Suppressor macrophage treated with lipopolysaccharide for 1 hour (primary cell): ENCODE measurements around the gene DNAI1.

Source experiments
- DNase-seq, 3 donors: peaks; one replicate each; pipeline ENCODE4 v3.0.0-alpha.2; 2020 to 2022

DNAI1 gene

GRCh38 chr9:34546834-34547827, 88.5 kb downstream of the DNAI1 start:
- DNase-seq, result peak; percentile 77 to 85 (median 80)

DNA sequence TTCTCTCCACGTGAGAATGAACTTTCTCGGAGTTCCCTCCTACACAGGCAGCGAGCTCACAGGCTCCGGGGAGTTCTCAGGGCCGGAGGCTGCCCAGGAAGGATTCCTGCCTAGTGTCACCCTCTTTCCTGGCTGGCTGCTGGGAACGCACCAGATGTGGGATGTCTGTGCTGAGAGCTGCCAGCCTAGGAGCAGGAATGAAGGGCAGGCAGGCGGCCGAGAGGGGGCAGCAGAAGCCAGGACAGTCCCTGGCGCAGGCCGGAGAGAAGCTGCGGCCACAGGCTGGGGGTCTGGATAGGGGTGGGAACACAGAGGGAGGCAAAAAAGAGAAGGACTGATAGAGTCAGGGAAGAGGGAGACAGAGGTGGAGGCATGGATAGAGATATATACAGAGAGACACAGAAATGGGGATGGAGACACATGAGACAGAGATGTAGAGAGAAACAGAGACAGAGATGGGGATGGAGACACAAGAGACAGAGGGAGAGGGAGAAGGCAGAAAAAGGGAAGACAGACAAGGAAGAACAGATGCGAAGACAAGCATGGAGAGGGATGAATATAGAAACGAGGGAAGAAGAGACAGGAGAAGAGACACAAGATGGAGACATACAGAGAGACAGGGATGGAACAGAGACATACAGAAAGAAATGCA, 89.5 kb downstream of the DNAI1 start:
- DNase-seq, result peak; percentile 63 to 83 (median 74)

- no peak for DNase-seq
Measured at GRCh38 chr9:34549407-34549732, 90.8 kb downstream of the DNAI1 start.

DNA sequence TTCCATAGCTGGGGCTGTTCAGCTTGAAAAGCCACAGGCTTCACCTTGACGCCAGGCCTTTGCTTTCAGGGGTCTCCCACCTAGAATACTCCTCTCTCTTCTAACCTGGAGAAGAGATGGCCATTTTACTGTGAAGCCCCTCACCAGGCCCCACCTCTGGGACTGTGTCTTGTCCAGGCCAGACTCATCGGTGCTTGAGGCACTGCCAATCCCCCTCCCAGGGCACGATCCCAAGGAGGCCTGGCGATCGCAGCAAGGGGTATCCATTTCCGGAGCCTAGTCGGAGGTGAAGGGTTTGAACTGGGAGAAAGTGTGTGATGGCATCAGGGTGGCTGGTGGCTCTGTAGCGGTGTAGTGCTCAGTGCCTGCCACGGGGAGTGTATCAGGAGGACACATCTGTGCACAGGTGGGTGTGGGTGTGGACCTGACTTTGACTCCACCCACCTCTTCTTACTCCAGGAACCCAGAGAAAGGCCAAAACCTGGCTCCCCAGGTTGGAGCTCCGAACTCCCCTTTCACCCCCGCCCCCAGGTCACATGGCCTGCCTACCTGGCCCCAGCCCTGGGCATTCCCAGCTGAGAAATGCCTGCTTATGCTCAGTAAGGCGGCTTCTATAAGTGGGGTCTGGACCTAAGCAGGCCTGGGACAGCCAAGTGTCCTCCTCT, 91.5 kb downstream of the DNAI1 start:
- no peak for DNase-seq

- no peak for DNase-seq
Measured at GRCh38 chr9:34550681-34551270, 92.2 kb downstream of the DNAI1 start.

DNA sequence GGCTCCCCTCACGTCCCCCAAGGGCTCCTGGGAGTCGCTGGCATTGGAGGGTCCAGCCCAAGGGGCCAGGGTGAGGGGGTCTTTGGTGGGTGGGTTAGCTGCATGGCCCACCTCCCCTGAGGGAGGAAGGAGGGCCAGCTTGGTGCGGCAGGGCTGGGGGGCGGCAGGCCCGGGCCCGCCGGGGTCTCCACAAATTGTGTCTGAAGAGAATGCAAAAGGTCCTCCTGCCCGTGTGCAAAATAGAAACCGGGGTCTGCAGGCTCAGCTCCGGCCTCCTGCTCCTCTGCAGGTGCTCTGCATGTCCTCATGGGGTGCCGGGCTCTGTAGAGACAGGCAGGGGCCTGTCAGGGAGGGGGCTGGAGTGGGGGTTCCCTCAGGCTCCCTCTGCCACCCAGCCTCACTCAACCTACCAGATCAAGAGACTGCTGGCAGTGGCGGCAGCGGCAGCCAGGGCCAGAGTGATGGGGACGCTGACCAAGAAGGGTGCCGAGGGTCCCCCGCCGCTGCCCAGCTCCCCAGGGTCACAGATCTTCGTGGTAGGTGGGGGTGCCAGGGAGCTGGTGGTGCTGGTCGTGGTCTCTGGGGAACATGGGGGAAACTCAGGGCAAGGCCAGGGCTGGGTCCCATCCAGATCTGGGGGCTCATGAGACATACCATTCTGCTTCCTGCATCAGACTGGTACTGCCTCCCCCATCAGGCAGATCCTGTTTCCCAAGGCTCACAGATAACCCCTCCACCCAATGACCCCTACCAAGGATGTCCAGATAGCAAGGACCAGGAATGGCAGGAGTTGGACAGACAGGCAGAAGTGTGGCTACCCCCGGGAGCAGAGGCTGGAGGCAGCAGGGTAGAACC, 93.4 kb downstream of the DNAI1 start:
- no peak for DNase-seq

DNA sequence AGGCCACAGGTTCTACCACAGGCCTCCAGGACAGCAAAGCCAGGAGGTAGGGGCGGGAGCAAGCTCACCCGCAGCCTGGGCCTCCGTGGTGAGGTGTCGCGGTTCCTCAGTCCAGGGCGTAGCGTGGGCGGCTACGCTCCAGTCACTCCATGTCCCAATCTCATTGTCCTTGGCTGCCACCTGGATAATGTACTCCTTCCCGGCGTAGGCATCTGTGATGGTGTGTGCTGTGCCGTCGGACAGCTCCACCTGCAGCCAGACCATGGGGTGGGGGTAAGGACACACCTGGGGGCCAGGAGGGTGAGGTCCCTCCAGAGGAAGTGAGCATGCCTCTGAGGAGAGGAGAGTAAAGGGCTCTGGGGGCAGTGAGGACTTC, 94.0 kb downstream of the DNAI1 start:
- DNase-seq, result no peak

DNA sequence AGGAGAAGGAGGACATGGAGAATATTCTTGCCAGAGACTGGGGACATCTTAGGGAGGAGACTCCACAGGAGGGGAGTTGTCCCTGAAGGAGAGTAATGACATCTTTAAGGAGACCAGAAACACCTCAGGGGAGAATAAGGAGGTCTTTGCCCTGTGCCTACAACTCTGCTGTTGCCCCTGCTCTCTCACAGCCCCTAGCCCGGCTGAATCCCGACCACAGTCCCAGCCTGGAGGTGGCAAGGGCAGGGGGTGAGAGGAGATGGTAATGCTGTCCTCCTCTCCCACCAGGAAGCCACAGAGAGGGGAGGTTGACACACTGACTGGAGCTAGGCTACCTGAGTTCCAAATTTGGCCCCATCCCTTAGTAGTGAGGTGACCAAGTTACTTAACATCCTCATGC, 94.4 kb downstream of the DNAI1 start:
- no peak for DNase-seq

GRCh38 chr9:34553511-34554021, 95.0 kb downstream of the DNAI1 start:
- DNase-seq, result no peak

DNA sequence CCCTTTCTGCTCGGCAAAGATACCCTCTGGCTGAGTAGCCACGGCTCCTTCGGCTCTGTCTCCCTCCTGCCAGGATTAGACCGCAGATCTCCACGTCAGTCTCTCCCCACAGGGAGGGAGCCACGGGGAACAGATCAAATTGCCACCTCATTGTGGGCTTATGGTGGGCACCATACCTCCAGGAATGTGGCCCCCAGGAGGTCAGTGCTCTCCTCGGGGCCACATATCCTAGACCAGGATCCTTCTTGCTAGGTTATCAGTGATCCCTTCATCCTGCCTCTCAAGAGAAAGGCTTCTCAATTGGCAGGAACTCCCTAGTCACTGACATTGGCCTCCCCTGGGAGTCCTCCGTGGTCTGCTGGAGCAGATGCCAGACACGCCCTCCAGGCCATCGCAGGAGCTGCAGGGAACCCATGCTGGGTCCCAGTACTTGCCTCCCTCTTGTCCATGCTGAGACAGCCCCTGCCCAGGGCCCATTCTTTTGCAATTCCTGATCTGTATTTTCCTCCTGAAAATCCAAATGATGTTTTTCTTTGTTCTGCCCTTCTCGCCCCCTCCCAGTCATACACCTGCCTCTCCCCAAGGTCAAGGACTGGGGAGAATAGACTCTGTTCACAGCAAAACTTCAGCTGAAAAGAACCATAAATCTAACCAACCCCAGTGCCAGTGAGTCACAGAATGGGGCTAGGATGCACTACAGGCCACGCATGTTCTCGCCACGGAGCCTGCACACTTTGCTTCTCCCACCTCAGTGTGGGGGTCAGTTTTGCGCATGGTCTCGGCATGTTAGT, 95.8 kb downstream of the DNAI1 start:
- DNase-seq, result no peak

DNA sequence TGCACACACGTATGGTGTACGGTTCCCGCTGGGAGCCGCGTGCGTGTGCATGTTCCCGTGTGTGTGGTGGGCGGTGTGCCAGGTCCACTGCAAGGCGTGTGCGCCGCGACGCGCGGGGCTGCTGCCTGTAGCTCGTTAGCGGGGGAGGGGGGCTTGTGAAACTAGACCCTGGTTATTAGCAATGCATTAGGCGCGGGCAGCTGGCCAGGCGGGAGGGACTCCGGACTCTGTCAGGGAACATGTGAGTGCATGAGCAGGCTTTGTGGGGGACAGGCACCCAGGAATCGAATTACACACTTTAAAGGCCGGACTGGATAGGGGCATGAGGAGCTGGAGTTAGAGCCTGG, 96.4 kb downstream of the DNAI1 start:
- DNase-seq, result no peak

GRCh38 chr9:34555500-34555899, 96.9 kb downstream of the DNAI1 start:
- DNase-seq, result no peak

- no peak for DNase-seq
Measured at GRCh38 chr9:34555936-34556525, 97.4 kb downstream of the DNAI1 start.

DNA sequence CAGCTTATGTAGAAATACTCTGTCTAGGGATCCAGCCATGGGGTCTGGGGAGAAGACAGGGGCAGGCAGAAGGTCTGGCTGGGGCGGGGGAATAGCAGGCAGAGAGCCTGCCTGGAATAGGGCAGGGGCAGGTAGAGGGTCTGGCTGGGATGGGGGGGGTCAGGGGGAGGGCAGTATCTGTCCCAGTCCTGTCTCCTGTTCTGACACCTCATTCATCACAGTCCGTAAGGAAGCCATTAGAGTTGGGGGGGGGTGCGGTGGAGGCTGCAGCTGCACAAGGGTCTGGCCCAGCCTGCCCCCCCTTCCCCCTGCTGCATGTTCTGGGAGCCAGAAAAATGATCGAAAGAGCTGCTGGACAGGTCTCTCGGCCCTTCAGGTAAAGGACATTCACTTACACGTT, 98.3 kb downstream of the DNAI1 start:
- DNase-seq, result no peak

DNA sequence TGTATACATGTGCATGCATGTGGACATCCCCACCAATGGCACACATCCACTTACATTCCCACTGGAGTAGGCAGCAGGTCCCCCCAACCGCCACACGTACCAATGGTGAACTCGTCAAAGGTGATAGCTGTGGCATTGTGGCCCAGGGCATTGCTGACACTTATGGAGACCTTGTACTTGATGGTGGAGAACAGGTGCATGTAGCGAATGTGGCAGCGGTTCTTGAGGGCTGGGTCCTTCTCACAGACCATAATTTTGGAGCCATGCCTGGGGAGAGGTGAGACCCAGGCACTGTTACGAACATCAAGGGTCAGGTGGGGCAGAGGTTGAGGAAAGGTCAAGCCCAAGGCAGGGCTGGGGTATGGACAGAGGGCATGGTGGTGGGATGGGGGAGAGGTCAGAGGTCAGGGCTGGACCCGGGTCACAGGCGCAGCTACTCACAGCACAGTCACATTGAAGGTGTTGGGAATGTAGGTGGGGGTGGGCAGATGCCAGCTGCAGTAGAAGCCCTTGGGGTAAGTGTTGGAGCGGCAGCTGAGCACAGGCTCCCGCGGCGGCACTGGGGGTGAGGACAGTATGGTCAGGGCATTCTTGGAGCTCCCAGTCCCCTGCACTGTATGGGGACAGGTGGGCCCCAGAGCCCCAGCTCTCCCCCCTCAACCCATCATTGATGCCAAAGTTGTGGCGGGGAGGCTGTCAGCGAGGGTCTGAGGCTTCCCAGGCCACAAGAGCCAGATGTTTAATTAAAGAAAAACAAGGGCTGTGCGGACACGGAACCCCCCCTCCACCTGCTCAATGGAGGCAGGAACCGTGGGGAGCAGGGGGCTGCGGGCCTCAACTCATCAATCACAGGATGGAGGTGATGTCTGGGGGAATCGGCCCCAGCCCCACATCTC, 99.1 kb downstream of the DNAI1 start:
- DNase-seq, result no peak

DNA sequence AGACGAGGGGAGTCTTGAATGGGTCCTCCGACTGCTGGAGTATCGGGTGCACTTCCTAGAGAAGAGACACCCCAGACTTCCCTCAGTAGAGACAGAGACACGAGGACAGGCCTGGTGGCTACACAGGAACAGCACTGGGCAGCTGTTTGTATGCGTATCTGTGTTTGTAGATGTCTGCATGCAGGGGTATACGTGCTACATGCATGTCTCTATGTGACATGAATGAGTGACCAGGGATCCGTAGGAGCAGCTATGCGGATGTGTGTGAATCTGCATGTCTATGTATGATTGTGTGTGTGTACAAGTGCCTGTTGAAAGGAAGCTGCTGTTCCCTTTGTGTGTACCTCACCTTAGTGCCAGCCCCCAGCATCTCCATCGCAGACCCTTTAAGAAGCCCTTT, 99.8 kb downstream of the DNAI1 start:
- DNase-seq, result no peak

GRCh38 chr9:34558919-34559623, 100.5 kb downstream of the DNAI1 start:
- DNase-seq, result no peak

- peak; percentile 71 to 73 (median 73) for DNase-seq
Measured at GRCh38 chr9:34559624-34560455, 101.2 kb downstream of the DNAI1 start.
